Activated CD4-positive, alpha-beta T cell treated with anti-CD3 and anti-CD28 coated beads for 1 hour (primary cell): ENCODE data around the gene BCL2L1.
"Not testable (repeated sequence)": the region's sequence is repeated elsewhere in the genome, so short reads cannot be mapped to it uniquely, and the experiment has no call there.

ENCODE experiments used
- DNase-seq: peaks from one replicate; pipeline ENCODE4 v3.0.0-alpha.2; 2020

Gene BCL2L1

DNA sequence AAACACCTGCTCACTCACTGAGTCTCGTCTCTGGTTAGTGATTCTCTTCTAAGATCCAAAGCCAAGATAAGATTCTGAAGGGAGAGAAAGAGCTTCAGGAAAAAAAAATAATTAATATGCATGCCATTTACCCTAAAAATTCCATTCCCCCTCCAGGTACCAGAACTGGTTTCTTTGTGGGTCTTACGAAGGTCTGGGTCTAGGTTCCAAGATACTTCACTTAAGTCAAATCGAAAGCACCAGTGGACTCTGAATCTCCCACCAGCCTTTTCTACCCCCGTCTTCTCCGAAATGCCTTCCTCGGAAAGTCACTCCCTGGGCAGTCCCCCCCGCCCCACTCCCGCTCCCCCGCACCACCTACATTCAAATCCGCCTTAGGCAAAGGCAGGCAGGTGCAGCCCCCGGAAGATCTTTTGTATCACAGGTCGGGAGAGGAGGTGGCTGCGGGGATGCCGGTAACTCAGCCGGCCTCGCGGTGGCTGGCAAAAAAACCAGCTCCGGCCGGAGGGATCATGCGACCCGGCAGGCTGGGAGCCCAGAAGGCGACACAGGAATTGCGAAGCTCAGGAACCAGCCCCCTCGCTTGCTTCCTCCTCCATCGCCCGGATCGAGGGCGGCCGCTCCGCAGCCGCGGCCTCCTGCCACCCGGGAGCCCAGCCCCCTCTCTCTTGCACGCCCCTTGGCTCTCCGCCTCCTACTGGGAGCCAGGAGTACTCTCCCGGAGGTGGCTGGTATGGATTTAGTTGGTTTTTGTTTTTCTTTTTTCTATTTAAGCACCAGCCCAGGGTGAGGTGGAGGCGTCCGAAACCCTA is at the start of gene BCL2L1:
BCL2L1 (minus strand) TSS at position 612 of the 812 bp plus-strand sequence. CDS start 650 bp downstream, outside the sequence.
- peak; percentile 38 for DNase-seq

- DNase-seq, result no peak
These were observed 47.6 kb upstream of the BCL2L1 start for GRCh38 chr20:31770243-31770642.

DNA sequence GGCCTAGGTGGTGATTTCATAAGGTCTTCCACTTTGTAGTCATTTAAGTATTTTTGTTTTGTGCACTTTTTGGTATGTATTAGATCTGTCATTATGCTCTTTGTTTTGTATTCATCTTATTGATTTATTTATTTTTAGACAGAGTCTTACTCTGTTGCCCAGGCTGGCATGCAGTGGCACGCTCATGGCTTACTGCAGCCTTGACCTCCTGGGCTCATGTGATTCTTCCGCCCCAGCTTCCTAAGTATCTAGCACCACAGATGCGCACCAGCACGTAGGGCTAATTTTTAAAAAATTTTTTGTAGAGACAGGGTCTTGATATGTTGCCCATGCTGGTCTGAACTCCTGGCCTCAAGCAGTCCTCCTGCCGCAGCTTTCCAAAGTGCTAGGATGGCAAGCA is 47.0 kb upstream of the BCL2L1 start:
- DNase-seq, result no peak

DNA sequence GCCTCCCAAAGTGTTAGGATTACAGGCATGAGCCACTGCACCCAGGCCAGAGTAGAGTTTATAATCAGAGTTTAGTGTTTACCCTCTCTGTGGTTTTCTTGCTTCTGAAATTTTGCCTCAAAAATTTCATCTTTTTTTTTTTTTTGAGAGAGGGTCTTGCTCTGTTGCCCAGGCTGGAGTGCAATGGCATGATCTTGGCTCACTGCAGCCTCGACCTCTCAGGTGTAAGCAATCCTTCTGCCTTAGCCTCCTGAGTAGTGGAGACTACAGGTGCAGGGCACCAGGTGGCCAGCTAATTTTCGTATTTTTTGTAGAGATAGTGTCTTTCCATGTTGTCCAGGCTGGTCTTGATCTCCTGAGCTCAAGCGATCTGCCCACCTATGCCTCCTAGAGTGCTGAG is 45.1 kb upstream of the BCL2L1 start:
- no peak for DNase-seq

DNA sequence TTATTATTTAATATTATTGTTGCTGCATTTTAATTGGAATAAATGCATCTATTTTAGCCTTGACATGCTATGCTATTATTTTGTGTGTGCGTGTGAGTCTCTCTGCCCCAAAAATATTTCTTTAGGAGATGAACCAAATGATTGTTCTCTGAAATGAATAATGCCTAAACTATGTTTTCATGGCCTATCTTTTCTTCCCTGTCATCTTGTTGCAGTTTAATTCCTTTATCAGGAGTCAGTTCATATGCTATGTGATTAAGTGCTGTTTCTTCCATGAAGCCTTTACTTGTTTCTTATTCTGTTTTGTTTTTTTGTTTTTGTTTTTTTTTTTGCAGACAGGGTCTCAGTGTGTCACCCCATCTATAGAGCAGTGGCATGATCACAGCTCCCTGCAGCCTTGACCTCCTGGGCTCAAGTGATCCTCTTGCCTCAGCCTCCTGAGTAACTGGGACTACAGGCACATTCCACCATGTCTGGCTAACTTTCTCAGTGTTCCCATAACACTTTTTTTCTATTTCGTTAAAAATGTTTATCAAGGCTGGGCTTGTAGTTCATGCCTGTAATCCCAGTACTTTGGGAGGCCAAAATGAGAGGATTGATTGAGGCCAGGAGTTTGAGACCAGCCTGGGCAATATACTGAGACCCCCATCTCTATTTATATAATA is 42.1 kb upstream of the BCL2L1 start:
- no peak for DNase-seq

GRCh38 chr20:31760519-31761240 is 38.0 kb upstream of the BCL2L1 start:
- no peak for DNase-seq

DNA sequence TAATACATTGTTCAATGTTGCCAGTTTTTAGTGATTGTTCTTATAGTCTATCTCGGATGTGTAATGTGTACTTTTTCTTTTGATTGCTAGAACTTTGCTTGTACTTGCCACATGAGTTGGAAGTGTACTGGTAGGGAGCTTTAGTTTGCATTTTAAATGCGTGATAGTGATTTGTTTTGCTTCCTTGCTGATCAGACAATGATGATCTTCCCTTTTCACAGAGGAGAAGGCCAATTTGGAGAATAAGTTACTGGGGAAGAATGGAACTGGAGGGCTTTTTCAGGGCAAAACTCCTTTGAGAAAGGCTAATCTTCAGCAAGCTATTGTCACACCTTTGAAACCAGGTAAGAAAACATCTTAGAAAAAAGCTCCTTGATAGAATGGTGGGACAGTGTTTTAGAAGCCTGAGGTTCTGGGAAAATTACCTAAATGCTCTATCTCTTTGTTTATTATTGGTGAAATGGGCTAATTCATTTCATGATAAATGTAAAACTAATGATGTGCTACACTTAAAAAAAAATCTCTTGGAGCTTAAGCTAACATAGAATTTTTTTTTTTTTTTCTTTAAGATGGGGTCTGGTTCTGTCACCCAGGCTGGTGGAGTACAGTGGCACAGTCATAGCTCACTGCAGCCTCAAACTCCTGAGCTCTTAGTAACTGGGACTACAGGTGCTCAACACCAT is 37.3 kb upstream of the BCL2L1 start:
- no peak for DNase-seq

- no peak for DNase-seq
These were observed 36.3 kb upstream of the BCL2L1 start for GRCh38 chr20:31758991-31759390.

DNA sequence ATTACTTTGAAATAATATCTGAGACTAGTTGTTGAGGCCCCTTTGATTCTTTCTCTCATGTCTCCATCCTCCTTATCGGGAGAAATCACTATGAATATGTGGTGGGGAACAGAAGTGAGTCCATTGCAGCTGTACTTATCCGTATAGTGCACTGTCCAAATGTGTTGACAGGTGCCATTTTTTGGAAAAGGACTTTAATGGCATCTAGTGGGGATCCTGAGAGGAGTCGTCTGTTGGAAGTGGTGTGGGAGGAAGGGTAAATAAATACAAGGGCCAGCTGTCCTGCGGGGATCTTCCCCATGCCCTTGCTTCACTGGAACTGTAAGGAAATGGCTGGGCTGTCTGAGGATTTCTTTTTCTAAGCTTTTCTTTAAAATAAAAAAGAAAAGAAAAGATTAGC is 35.9 kb upstream of the BCL2L1 start:
- DNase-seq, result no peak

DNA sequence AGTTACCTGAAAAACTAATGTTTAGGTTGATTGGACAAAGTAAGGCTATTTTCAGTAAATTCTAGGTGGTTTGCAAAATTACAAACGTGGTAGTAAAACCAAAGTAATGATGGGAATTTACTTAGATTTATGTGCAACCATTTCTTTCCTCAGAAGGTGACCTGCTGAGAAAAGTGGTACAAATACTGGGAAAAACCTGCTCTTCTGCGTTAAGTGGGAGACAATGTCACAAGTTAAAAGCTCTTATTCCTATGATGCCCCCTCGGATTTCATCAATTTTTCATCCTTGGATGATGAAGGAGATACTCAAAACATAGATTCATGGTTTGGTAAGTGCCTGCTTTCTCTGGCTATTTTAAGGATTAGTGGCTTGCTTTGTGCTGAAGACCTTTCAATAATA is 34.6 kb upstream of the BCL2L1 start:
- DNase-seq, result no peak

GRCh38 chr20:31751126-31751525 is 28.5 kb upstream of the BCL2L1 start:
- no peak for DNase-seq

- no peak for DNase-seq
These were observed 26.6 kb upstream of the BCL2L1 start for GRCh38 chr20:31749223-31749622.

- no peak for DNase-seq
These were observed 25.0 kb upstream of the BCL2L1 start for GRCh38 chr20:31747640-31748039.

- DNase-seq, result not testable (repeated sequence)
These were observed 24.4 kb upstream of the BCL2L1 start for GRCh38 chr20:31747028-31747427.

- DNase-seq, result no peak
These were observed 23.6 kb upstream of the BCL2L1 start for GRCh38 chr20:31746068-31746878.

GRCh38 chr20:31740656-31741323 is 18.1 kb upstream of the BCL2L1 start:
- DNase-seq, result no peak

- DNase-seq, result no peak
These were observed 17.5 kb upstream of the BCL2L1 start for GRCh38 chr20:31740208-31740607.

DNA sequence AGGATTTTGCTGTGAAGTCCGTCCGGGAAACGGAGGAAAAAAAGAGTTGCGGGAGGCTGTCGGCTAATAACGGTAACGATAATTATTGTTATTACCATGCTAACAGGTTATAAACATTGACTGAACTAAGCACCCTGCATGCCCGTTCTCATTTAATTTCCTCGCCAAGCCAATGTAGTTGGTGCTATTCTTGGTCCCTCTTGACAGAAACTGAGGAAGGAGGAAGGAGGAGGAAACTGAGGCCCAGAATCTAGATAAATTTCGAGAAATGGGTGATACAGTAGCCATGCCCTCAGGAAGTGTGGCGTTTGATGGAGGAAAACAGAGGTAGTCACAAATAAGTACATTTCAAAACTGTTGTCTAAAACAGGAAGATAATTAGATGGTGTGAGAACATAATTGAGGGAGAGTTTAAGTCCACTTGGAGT is 16.9 kb upstream of the BCL2L1 start:
- no peak for DNase-seq

- DNase-seq, result peak; percentile 67
These were observed 16.3 kb upstream of the BCL2L1 start, which contains the start of gene TPX2 for GRCh38 chr20:31738729-31739549. Gene TPX2, plus strand, starts transcription at chr20:31739290. Its CDS starts 18,187 bp downstream, at chr20:31757477.

GRCh38 chr20:31731321-31731717 is 8.7 kb upstream of the BCL2L1 start:
- no peak for DNase-seq
